Breast epithelium (tissue), 4 donors: ENCODE data around the gene SPHKAP. TPM values are rescaled to one million over a fixed set of nuclear protein-coding genes. Genes with fewer than 3 reads are reported as not detected.

ENCODE experiments used
- DNase-seq, 2 donors: peaks; one replicate each; pipeline ENCODE4 v3.0.0-alpha.2; 2019; ENCODE audit warnings: low spot score in 2 of 2
- H3K27ac ChIP-seq, 2 donors: fragments of 200-600 bp; sonication (generic) in 1 of 2; one replicate each; pipeline ENCODE4 v1.5.1; 2016 to 2019; ENCODE audit warnings: mild to moderate bottlenecking in 1 of 2
- H3K27me3 ChIP-seq, 2 donors: fragments of 200-600 bp; sonication (generic) in 1 of 2; one replicate each; pipeline versions ENCODE4 v1.5.1 to v1.6.0; 2017 to 2019; ENCODE audit warnings: control low read depth in 1 of 2, mild to moderate bottlenecking in 1 of 2
- H3K36me3 ChIP-seq: fragments of 200-600 bp; one replicate; pipeline ENCODE4 v1.5.1; 2019
- H3K4me1 ChIP-seq, 2 donors: fragments of 200-600 bp; sonication (generic); one replicate each; pipeline ENCODE4 v1.5.1; 2016 to 2019; ENCODE audit warnings: control low read depth in 1 of 2
- H3K4me3 ChIP-seq, 3 donors: fragments of 200-600 bp; sonication (generic); 1 replicate in 2 of 3; 2 replicates in 1 of 3; pipeline ENCODE4 v1.5.1; 2016 to 2019; ENCODE audit warnings: mild to moderate bottlenecking in 3 of 3, moderate library complexity in 2 of 3
- H3K9me3 ChIP-seq, 2 donors: fragments of 200-600 bp; sonication (generic) in 1 of 2; one replicate each; pipeline ENCODE4 v1.5.1; 2016 to 2019; ENCODE audit warnings: control low read depth in 1 of 2
- POLR2A ChIP-seq: fragments of 450-650 bp; IDR thresholded peaks from one replicate; pipeline ENCODE4 v1.6.1; 2016; ENCODE audit warnings: antibody characterized with exemption, mild to moderate bottlenecking, moderate library complexity
- POLR2AphosphoS5 ChIP-seq, 3 donors: sonication (generic); formaldehyde crosslinking; IDR thresholded peaks; one replicate each; pipeline ENCODE4 v1.6.1; 2017; ENCODE audit warnings: antibody characterized with exemption in 3 of 3
- intact Hi-C: fragments of 100-400 bp; cut with DNase I; formaldehyde crosslinking; loops from one replicate; pipeline ENCODE4 v1.15.1; 2023; ENCODE audit warnings: low total_unique reads
- total RNA-seq, 3 donors: library from RNA; depleted of rRNA; stranded (reverse); fragments of >200 nt; gene quantifications; one replicate each; pipeline ENCODE4 v1.1.0, GENCODE V29; 2016
- TF ChIP-seq, protein P1 (sequence below), 3 donors: fragments of 450-650 bp; IDR thresholded peaks; one replicate each; pipeline ENCODE4 v1.5.1; 2016 to 2017; ENCODE audit warnings: antibody characterized with exemption in 3 of 3, mild to moderate bottlenecking in 3 of 3, moderate library complexity in 3 of 3

SPHKAP gene
- total RNA-seq, 3 donors from 2014 or later, result 0.59 to 0.66 TPM; not detected in 1

DNA sequence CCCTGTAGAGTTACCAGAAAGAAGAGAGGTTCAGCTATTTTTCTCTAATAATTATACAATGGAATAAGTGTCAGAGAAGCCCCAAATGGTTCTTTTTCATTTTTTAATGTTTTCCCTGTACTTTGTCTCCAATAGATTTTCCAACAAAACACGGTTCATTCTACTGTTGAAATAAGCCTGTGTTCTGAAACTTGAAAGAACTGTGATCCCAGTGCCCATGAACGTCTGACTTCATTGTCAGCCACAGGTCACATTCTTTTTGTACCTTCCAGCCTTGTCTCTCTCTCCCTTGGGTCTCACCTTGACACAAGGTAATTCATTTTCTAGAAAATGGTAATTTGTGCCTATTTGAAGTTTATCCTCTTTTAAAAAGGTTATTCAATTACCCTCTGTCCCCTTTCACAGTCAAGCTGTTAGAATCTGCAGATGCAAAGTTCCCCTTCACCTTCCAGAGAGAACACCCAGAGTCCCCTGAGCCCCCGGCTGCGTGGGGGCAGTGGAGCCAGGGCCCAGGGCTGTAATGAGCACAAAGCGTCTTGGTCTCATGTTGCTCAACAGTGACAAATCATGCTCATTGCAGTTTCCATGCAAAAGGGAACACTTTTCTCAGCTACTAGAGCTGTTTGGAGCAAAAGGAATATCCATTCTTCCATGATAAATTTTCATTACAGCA, 115.2 kb downstream of the SPHKAP start:
- intact Hi-C loops, result no loop called here
- no peak for DNase-seq
- Histone ChIP-seq H3K4me1 (no peaks in the 10 kb centered on the region), H3K36me3 (no peaks in the 10 kb centered on the region), H3K4me3 (no peak overlapping the region), H3K27me3 (no peaks in the 10 kb centered on the region), H3K9me3 (no peaks in the 10 kb centered on the region), H3K27ac (no peak overlapping the region)
- TF ChIP-seq, protein P1, sequence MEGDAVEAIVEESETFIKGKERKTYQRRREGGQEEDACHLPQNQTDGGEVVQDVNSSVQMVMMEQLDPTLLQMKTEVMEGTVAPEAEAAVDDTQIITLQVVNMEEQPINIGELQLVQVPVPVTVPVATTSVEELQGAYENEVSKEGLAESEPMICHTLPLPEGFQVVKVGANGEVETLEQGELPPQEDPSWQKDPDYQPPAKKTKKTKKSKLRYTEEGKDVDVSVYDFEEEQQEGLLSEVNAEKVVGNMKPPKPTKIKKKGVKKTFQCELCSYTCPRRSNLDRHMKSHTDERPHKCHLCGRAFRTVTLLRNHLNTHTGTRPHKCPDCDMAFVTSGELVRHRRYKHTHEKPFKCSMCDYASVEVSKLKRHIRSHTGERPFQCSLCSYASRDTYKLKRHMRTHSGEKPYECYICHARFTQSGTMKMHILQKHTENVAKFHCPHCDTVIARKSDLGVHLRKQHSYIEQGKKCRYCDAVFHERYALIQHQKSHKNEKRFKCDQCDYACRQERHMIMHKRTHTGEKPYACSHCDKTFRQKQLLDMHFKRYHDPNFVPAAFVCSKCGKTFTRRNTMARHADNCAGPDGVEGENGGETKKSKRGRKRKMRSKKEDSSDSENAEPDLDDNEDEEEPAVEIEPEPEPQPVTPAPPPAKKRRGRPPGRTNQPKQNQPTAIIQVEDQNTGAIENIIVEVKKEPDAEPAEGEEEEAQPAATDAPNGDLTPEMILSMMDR (IDR thresholded peaks at IDR 0.05), result no peak

DNA sequence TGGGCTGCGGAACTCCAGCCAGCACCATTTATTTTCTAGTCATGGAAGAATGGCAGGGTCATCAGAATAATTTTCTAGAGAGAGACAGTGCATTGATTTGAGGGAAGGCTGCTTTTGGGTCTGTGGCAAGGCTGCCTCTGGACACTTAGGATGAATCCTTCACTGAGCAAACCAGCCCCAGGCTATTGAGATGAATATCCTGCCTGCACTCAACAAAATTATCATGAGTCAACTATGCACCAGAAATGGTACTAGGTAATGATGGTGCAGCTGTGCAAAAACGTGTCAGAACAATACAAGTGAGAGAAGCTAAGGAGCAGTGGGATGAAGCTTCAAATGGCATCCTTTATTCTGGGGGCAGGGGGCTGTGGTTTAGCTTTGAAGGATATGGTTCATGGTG, 115.8 kb downstream of the SPHKAP start:
- Histone ChIP-seq H3K4me1 (no peaks in the 10 kb centered on the region), H3K27ac (no peak overlapping the region), H3K36me3 (no peaks in the 10 kb centered on the region), H3K9me3 (no peaks in the 10 kb centered on the region), H3K27me3 (no peaks in the 10 kb centered on the region), H3K4me3 (no peak overlapping the region)
- no peak for TF ChIP-seq POLR2A
- TF ChIP-seq, protein P1 (IDR thresholded peaks at IDR 0.05), result no peak
- TF ChIP-seq POLR2AphosphoS5 (IDR thresholded peaks at IDR 0.05), result no peak
- intact Hi-C loops, result no loop called here
- no peak for DNase-seq

DNA sequence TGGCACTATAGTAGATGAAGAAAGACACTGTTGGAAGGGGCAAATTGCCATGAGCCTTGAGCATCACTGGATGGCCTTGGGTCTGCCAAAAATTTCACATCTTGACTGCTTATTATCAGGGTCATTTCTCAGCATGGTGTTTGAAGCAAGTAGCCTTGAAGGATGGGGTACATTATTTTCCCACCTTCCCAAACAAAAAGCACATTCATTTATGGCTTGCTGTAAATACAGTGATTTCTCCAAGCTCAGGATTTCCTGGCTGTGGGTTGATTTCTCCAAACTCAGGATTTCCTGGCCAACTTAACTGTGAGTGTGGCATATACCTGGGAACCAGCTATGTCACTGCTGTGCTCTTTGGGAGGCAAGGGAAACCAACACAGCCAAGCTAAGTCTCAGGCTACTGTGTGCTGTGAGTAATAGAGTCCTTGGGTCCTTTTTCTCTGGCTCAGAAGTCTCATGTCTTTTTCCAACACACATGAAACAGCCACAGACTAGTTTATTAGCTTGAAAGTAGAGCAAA, 116.6 kb downstream of the SPHKAP start:
- Histone ChIP-seq H3K27ac (no peak overlapping the region), H3K4me3 (no peak overlapping the region), H3K36me3 (no peaks in the 10 kb centered on the region), H3K27me3 (no peaks in the 10 kb centered on the region), H3K4me1 (no peaks in the 10 kb centered on the region), H3K9me3 (no peaks in the 10 kb centered on the region)
- no peak for DNase-seq
- intact Hi-C loops, result no loop called here
- TF ChIP-seq POLR2AphosphoS5 (IDR thresholded peaks at IDR 0.05) (no peak), POLR2A (no peak)
- TF ChIP-seq, protein P1 (IDR thresholded peaks at IDR 0.05), result no peak

DNA sequence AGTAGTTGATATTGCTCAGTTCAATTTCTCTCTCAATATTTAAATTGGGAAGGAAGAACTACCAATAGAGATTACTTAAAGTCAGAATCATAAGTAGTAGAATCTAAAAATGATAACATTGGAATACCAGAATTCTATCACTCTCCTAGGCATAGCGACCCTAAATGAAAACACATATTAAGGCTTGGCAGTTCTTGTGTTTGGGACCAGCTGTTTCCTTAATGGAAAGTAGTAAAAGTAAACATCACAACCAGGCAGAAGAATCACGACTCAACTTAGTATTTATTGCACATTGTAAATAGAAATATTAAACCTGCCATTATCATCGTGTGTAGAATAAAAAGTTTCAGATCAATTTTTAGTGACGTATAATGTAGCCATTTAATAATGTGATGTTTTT, 117.5 kb downstream of the SPHKAP start:
- Histone ChIP-seq H3K27me3 (no peaks in the 10 kb centered on the region), H3K4me1 (no peaks in the 10 kb centered on the region), H3K4me3 (no peak overlapping the region), H3K9me3 (no peaks in the 10 kb centered on the region), H3K27ac (no peak overlapping the region), H3K36me3 (no peaks in the 10 kb centered on the region)
- intact Hi-C loops, result no loop called here
- no peak for DNase-seq
- TF ChIP-seq POLR2A (no peak), POLR2AphosphoS5 (IDR thresholded peaks at IDR 0.05) (no peak)
- TF ChIP-seq, protein P1 (IDR thresholded peaks at IDR 0.05), result no peak

DNA sequence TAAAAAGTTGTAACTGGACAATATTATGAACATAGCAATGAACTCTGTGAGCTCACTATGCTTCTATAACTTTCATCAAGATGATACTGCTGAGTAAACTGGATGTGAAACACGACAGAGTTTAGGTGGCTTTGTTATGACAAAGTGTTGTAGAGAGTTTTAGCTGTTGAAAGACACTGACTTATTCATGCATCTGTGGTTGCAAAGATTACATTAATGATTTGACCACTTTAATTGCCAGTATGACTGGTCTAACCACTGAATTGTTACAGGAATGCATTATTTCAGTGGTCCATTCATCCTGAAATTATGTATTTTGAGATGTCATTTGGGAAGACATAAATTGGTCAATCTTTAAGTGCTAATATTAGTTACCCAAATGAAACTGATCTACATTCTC, 117.9 kb downstream of the SPHKAP start:
- DNase-seq, result no peak
- Histone ChIP-seq H3K27me3 (no peaks in the 10 kb centered on the region), H3K4me1 (no peaks in the 10 kb centered on the region), H3K36me3 (no peaks in the 10 kb centered on the region), H3K4me3 (no peak overlapping the region), H3K27ac (no peak overlapping the region), H3K9me3 (no peaks in the 10 kb centered on the region)
- TF ChIP-seq, protein P1 (IDR thresholded peaks at IDR 0.05), result no peak
- no peak for TF ChIP-seq POLR2AphosphoS5 (IDR thresholded peaks at IDR 0.05)
- TF ChIP-seq POLR2A, result no peak
- intact Hi-C loops, result no loop called here
